Left lung (tissue), 10 donors: ENCODE results near the gene AGPAT3. TPM values are rescaled to one million over a fixed set of nuclear protein-coding genes. Genes with fewer than 3 reads are reported as not detected.

Source experiments
- ATAC-seq: fragments of 200-7000 bp; cut with Tn5 transposase; one replicate; pipeline ENCODE4 v1.9.1; 2020; ENCODE audit warnings: moderate library complexity
- DNase-seq, 4 donors: peaks; one replicate each; pipeline ENCODE4 v3.0.0-alpha.2; 2013 to 2020
- H3K27ac ChIP-seq, 2 donors: fragments of 200-600 bp; sonication (generic) in 1 of 2; one replicate each; pipeline versions ENCODE4 v1.5.0 to v1.8.0; 2020 to 2021
- H3K27me3 ChIP-seq, 2 donors: fragments of 200-600 bp; sonication (generic) in 1 of 2; one replicate each; pipeline versions ENCODE4 v1.5.0 to v1.8.0; 2020 to 2021
- H3K36me3 ChIP-seq, 2 donors: fragments of 200-600 bp; sonication (generic) in 1 of 2; one replicate each; pipeline versions ENCODE4 v1.5.0 to v1.8.0; 2020 to 2021
- H3K4me1 ChIP-seq, 2 donors: fragments of 200-600 bp; one replicate each; pipeline ENCODE4 v1.8.0; 2021
- H3K4me3 ChIP-seq, 2 donors: fragments of 200-600 bp; sonication (generic) in 1 of 2; one replicate each; pipeline versions ENCODE4 v1.5.0 to v1.8.0; 2020 to 2021; ENCODE audit warnings: mild to moderate bottlenecking in 1 of 2
- H3K9me3 ChIP-seq, 2 donors: fragments of 200-600 bp; sonication (generic) in 1 of 2; one replicate each; pipeline versions ENCODE4 v1.5.0 to v1.8.0; 2020 to 2021
- CTCF ChIP-seq, 2 donors: fragments of 200-600 bp; sonication (generic) in 1 of 2; IDR thresholded peaks; one replicate each; pipeline versions ENCODE4 v1.5.0 to v1.8.0; 2021; ENCODE audit warnings: antibody characterized with exemption in 2 of 2
- intact Hi-C, 2 donors: fragments of 100-400 bp; cut with DNase I; formaldehyde crosslinking; loops; one replicate each; pipeline versions ENCODE4 v1.11.2 to v1.14.2; 2022
- polyA plus RNA-seq, 6 donors: library from polyadenylated mRNA; unstranded; fragments of 120-200 nt; gene quantifications; one replicate each; pipeline ENCODE4 v1.2.1, GENCODE V29; 2013; ENCODE audit not compliant: insufficient read length in 6 of 6
- total RNA-seq, 2 donors: library from RNA; stranded (reverse); fragmentation: NEBNext Ultra II Directional; extraction: Animal tissue kit (Norgen Biotek cat#: 25700); gene quantifications; one replicate each; pipeline ENCODE4 v1.2.1, GENCODE V29; 2021
- donor health status: DM: no; HTN: yes; CAD: no.
- donor health status: DM: no; HTN: no; CAD: no.

AGPAT3 gene
- total and polyA plus RNA-seq, 8 donors, result 37.4 to 111 (median 42.8) TPM

GRCh38 chr21:43905726-43906455 lies 40.9 kb downstream of the AGPAT3 start:
- H3K4me3 ChIP-seq, result no peak overlapping the region
- H3K27me3 ChIP-seq, result no peaks in the 10 kb centered on the region
- H3K27ac ChIP-seq, result no peak overlapping the region
- H3K4me1 ChIP-seq, result peaks cover 15 to 22% of the 10 kb centered on the region in 2 donors
- intact Hi-C loops, result no loop called here
- peaks cover 0 to 36% of the 10 kb centered on the region in 2 donors for H3K36me3 ChIP-seq
- ATAC-seq (no peak), DNase-seq (peak in 1 of 4 donors; percentile 6)
- TF ChIP-seq CTCF (IDR thresholded peaks at IDR 0.05), result no peak
- H3K9me3 ChIP-seq, result no peaks in the 10 kb centered on the region

DNA sequence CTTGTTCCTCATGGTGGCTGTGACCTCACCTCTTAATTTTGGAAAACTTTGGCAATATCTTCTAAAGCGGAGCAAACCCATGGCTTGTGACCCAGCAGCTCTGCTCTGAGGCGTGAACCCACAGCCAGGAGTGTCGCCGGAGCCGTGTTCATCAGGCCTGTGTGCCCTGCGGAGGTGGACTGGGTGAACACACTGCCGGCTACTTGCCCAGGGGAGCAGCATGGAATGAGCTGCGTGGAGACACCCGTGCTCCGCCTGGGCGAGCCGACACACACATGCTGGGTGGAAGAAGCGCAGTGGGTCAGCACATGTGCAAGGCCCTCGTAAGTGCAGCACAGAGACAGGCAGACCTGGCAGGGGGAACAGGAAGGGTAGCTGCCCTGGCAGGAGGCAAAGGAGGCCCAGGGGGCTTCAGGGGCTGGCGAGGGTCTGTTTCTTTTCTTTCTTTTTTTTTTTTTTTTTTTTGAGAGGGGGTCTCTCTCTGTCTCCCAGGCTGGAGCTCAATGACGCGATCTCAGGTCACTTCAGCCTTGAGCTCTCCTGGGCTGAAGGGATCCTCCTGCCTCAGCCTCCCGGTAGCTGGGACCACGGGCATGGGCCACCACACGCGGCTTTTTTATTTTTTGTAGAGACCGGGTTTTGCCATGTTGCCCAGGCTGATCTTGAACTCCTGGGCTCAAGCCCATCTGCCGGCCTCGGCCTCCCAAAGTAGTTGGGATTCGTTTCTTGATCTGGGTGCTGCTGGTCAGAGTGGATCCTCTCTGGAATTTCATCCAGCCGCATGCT lies 41.8 kb downstream of the AGPAT3 start:
- Histone ChIP-seq H3K27ac (no peak overlapping the region), H3K27me3 (no peaks in the 10 kb centered on the region), H3K4me1 (peaks cover 22 to 30% of the 10 kb centered on the region in 2 donors), H3K36me3 (peaks cover 0 to 36% of the 10 kb centered on the region in 2 donors), H3K9me3 (no peaks in the 10 kb centered on the region), H3K4me3 (no peak overlapping the region)
- no peak for TF ChIP-seq CTCF (IDR thresholded peaks at IDR 0.05)
- DNase-seq, result peak in 1 of 4 donors; percentile 23
- ATAC-seq, result no peak
- intact Hi-C loops, result no loop called here

DNA sequence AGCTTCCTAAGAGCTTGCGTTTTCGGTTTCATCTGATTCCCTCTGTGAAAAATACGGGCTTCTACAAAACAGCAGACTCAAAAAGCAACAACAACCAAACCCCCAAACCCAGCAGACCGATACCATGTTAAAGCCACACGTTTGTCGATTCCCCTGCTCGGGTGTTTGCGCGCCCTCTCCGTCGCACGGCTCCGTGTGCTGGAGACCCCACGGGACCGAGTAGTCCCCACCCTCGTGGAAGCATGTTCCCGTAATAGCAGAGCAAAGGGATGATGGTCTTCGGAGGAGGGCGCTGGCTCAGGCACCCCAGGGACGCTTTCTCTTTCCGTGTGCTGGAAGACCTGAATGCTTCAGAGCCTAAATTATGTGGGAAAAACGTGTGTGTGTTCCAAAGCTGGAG lies 42.7 kb downstream of the AGPAT3 start:
- H3K36me3 ChIP-seq, result peaks cover 0 to 36% of the 10 kb centered on the region in 2 donors
- no peak overlapping the region for H3K4me3 ChIP-seq
- peaks cover 17 to 28% of the 10 kb centered on the region in 2 donors for H3K4me1 ChIP-seq
- ATAC-seq (no peak), DNase-seq (no peak)
- intact Hi-C loops, result no loop called here
- peaks cover 0 to 5% of the 10 kb centered on the region in 2 donors for H3K9me3 ChIP-seq
- no peak overlapping the region for H3K27ac ChIP-seq
- no peaks in the 10 kb centered on the region for H3K27me3 ChIP-seq
- TF ChIP-seq CTCF (IDR thresholded peaks at IDR 0.05), result no peak

- H3K27ac ChIP-seq, result no peak overlapping the region
- peaks cover 0 to 36% of the 10 kb centered on the region in 2 donors for H3K36me3 ChIP-seq
- no peaks in the 10 kb centered on the region for H3K27me3 ChIP-seq
- no peak for TF ChIP-seq CTCF (IDR thresholded peaks at IDR 0.05)
- DNase-seq, result no peak
- peaks cover 0 to 8% of the 10 kb centered on the region in 2 donors for H3K9me3 ChIP-seq
- no peak for ATAC-seq
- peaks cover 13 to 24% of the 10 kb centered on the region in 2 donors for H3K4me1 ChIP-seq
- H3K4me3 ChIP-seq, result no peak overlapping the region
- intact Hi-C loops, result no loop called here
Observed at GRCh38 chr21:43908167-43908566, 43.1 kb downstream of the AGPAT3 start.

DNA sequence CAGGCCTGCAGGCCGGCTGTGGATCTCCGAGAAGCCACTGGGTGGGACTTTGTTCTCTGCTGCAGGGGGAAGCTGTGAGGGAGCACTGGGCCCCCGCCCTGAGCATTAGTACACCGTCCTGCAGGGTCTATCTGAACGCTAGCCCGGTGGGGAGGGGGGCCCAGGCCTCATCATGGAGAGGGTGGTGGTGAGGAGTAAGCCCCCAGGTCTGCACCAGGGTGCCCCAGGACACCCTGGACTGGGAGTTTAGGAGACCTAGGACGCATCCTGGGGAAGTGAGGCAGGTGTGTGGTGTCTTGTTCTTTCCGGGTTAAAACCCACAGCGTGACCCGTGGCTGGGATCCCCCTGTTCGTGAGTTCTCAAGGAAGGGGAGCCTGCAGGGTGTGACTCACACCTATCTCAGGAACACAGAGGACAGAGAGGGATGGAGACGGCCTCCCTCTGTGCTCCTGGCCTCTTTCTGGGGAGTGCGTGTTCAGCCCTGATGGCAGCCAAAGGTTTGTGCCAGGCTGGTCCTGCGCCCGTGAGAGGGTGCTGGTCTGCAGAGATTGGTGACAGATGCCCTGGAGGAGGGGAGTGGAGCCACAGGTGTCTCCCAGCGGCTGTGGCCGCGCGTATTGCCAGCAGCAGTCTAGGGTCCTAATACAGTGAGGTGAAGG lies 44.8 kb downstream of the AGPAT3 start:
- Histone ChIP-seq H3K27me3 (no peaks in the 10 kb centered on the region), H3K36me3 (peaks cover 0 to 29% of the 10 kb centered on the region in 2 donors), H3K9me3 (peaks cover 0 to 8% of the 10 kb centered on the region in 2 donors), H3K4me1 (peaks cover 11 to 12% of the 10 kb centered on the region in 2 donors), H3K4me3 (no peak overlapping the region), H3K27ac (no peak overlapping the region)
- no peak for ATAC-seq
- intact Hi-C loops, result no loop called here
- no peak for DNase-seq
- TF ChIP-seq CTCF (IDR thresholded peaks at IDR 0.05), result no peak
